Suppressor macrophage (primary cell): ENCODE measurements around the gene VSIR.

Experiments
- DNase-seq, 4 experiments: peaks; one replicate each; pipeline ENCODE4 v3.0.0-alpha.2; 2020 to 2022

The VSIR gene

DNA sequence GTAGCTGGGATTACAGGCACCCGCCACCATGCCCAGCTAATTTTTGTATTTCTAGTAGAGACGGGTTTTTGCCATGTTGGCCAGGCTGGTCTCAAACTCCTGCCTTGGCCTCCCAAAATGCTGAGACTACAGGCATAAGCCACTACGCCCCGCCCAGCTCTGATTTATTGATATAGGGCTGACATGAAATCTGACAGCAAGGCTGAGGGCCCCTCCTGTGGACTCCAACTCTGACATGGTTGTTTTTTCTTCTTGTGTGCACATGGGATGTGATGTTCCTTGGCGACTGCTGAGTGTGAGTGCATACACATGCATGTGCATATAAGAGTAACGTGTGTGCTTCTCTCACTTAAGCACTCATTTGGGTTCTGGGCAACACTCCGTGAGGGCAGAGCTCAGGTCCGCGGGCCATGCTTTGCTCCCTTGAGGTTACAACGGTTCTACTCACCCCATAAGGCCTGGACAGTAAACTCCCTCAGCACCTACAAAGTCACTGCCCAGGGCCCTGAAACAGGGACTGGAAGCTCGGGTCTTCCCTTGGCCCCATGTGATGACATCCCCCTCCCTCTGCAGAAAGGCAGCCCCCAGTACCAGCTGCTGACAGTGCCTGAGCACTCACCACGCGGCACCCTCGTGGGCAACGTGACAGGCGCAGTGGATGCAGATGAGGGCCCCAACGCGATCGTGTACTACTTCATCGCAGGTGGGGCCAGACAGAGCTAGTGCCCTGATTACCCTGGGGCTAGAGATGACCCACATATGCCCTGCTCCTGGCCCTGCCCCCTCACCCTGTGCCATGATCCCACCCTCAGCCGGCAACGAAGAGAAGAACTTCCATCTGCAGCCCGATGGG lies 33.6 kb upstream of the VSIR start:
- DNase-seq, result peak; percentile 33 to 49 (median 44)

DNA sequence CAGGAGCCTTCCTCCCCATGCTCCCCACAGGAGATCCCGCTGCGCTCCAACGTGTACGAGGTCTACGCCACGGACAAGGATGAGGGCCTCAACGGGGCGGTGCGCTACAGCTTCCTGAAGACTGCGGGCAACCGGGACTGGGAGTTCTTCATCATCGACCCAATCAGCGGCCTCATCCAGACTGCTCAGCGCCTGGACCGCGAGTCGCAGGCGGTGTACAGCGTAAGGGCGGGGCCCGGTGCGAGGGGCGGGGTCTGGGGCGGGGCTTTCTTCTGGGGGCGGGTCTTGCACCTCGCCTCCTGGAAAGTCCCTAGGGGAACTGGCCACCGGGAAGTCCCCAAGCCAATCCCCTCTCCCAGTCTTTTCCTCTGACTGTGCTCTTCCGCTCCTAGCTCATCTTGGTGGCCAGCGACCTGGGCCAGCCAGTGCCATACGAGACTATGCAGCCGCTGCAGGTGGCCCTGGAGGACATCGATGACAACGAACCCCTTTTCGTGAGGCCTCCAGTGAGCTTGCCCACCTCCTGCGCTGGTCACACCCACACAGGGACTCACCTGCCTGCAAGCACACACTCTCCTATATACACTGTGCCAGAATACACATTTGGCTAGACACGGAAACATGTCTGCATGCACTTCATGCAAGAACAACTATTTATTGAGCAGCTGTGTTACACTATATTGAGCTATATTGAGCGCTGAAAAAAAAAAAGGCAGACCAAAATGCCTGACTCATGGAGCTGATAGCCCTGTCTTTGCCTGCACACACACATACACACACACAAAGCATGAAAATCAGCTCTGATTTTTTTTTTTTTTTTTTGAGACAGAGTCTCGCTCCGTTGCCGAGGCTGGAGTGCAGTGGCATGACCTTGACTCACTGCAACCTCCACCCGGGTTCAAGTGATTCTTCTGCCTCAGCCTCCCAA lies 32.7 kb upstream of the VSIR start:
- peak; percentile 78 to 87 (median 85) for DNase-seq

DNA sequence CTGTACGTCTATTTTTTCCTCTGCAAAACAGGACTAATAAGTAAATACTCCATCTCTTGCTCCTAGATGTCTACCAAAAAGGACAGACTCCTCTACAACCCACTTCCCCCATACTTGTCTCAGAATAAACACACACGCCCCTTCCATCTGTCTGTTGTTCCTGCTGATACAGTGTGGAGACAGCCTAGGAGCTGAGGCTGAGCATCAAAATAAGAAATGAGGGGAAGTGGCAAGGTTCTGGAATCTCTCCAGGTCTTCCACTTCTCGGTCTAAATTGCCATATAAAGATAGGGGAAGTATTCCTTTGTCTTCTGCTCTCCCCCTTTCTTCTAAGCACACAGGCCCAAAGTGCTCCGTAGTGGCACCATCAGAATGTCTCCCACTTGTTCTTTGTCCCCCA lies 30.8 kb upstream of the VSIR start:
- peak; percentile 80 to 89 (median 83) for DNase-seq

DNA sequence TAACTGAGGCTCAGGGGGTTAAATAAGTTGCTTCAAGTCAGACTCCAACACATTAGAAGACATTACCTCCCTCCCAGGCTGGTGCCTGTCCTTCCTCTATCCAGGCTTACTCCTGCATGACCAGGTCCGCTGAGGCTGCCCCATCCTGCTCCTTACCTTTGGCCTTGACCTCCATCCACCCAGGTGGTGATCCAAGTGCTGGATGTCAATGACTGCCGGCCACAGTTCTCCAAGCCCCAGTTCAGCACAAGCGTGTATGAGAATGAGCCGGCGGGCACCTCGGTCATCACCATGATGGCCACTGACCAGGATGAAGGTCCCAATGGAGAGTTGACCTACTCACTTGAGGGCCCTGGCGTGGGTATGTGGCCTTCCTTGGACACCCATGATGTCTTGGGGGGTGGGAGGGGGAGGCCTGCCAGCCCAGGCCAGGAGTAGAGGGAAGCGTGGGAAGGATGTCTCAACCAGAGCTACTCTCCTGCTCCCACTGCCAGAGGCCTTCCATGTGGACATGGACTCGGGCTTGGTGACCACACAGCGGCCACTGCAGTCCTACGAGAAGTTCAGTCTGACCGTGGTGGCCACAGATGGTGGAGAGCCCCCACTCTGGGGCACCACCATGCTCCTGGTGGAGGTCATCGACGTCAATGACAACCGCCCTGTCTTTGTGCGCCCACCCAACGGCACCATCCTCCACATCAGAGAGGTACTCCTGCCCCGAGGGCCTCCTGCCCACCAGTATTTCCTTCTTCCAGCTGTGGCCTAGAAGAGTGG lies 29.6 kb upstream of the VSIR start:
- DNase-seq, result peak; percentile 20 to 39 (median 36)

DNA sequence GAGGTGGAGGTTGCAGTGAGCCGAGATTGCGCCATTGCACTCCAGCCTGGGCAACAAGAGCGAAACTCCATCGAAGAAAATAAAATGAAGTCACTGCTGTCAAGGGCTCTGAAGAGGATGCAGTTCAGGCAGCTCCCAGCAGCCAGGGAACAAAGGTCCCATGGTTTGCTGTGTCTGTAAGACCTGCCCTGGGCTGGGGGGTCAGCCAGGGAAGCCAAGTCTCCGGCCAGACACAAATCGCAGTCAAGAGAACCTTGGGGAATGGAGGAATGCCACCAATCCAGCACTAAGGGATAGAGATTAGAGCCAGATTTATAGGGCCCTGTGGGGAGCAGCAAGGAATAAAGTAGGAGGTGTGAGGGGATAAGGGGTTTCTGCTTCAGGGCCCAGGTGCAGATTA lies 28.9 kb upstream of the VSIR start:
- peak in 3 of 4 experiments; percentile 5 to 26 (median 13) for DNase-seq

DNA sequence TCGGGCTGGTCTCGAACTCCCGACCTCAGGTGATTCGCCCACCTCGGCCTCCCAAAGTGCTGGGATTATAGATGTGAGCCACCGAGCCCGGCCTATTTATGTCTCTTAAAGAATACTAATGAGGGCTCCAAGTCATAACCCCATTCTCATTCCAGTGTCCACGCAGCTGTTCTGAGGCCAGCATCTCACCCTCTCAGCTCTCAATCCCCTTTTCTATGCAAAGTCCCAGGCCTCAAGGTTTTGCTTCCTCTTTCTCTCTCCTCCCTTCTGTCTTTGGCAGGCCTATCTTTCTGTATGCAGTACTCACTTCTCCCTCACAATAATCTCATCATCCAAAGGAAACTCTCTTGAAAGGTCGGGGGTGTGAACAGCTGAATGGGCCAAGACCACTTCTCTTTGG lies 28.0 kb upstream of the VSIR start:
- peak; percentile 48 to 69 (median 54) for DNase-seq

DNA sequence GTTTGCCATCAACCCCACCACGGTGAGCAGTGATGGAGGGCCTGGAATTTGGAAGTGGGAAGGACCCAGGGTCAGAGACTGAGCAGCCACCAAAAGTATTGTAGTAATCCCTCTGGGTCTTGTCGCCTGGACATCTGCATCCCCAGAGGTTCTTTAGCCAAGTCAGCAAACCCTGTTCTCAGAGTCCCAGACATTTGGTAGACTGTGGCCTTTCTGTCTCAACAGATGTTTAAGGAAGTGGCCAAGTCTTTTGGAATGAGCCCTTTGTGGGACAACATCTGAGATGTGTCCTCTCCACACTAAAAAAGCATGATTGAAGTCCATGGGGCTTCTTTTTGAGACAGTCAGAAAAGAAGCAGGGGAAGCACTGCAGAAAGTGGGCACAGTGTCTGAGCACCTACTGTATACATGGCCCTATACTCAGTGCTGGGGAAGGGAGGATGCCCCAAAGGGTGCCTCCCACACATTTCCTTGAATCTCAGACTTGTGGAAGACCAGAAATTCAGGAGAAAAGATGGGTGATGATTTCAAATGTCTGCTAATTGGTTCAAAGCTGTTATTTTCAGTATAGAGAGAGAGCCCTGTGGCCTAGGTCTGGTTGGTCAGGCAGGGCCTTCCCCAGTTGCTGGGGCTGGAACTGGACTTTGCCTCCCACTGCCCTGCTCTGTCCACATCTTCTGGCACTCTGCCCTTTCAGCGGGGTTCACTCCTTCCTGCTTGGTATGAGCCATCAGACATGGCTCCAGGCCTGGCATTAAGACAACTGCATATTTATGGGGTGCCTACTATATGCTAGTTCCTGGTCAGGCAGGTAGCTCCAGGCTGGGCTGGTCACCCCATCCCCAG lies 26.5 kb upstream of the VSIR start:
- peak; percentile 54 to 77 (median 64) for DNase-seq

DNA sequence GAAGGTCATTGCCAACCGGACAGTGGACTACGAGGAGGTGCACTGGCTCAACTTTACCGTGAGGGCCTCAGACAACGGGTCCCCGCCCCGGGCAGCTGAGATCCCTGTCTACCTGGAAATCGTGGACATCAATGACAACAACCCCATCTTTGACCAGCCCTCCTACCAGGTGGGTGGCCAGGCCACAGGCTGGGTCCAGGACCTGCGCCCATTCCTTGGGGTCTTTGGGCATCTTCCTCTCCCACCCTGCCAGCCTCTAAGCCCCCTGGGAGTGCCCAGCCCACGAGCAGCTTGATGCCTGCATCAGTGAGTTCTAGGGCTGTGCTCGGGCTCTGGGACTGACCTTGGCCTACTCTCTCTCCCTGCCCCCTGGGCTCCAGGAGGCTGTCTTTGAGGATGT lies 25.8 kb upstream of the VSIR start:
- peak in 1 of 4 experiments; percentile 21 for DNase-seq

DNA sequence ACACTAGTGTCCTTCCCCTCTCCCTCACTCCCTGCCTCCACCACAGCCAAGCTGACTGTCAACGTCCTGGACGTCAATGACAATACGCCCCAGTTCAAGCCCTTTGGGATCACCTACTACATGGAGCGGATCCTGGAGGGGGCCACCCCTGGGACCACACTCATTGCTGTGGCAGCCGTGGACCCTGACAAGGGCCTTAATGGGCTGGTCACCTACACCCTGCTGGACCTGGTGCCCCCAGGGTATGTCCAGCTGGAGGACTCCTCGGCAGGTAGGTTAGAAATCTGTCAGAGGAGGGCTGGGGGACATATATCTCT lies 24.9 kb upstream of the VSIR start:
- DNase-seq, result no peak

DNA sequence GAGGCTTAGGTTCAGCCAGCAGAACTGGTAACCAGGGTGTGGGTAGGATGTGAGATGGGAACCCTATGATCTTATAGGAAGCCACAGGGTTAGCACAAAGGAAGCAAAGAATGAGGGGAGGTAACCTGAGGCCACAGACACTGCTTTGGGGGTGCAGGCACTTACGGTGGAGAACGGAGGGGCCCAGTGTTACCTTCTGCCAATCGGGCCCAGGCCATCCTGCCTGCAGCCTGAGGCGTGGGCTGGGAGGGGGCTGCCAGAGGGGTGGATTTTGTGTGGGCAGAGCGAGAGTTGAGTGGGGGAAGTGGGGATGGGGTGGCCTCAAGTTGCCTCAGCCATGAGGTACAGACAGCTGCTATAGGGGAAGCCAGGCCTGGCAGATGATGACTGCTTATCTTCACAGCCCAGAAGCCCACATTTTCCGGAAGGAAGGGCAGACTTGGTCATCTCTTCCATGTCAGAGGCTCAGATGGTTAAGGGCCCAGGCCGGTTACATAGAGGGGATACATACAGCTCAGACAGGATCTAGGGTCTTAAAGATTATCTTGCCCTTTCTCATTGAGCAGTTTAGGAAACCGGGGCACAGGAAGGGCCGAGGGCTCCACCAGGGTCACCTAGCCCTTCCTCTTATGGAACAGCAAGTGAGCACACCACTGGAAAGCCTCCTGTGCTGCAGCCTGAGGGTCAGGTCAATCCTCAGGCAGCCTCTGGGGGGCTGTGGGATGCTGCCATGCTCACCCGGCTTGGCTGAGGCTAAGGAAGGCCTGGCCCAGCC lies 24.4 kb upstream of the VSIR start:
- peak; percentile 67 to 84 (median 78) for DNase-seq

DNA sequence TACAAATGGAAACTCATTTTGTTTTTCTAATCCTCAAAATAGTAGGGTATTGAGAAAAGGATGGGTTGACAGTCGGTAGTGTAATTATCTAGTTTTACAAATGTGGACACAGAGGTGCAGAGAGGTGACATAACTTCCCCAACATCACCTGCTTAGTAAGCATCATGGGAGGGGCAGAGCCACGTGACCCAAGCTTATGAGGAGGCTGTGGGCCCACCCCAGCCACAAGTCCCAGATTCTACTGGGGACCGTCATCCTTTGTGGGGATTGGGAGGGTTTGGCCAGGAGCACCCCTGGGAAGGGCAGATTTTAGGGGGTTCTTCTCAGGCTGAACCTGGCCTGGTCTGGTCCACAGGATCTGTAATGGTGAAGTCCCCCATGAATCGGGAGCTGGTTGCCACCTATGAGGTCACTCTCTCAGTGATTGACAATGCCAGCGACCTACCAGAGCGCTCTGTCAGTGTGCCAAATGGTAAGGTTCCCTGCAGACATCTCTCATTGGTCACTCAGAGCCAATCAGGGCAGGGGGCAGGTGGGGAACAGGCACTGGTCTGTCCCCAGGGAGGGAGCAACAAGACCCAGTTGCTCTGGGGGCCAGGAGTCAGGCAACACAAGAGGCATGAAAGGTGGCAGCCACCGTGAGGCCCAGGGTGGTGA lies 23.6 kb upstream of the VSIR start:
- peak in 1 of 4 experiments; percentile 40 for DNase-seq

DNA sequence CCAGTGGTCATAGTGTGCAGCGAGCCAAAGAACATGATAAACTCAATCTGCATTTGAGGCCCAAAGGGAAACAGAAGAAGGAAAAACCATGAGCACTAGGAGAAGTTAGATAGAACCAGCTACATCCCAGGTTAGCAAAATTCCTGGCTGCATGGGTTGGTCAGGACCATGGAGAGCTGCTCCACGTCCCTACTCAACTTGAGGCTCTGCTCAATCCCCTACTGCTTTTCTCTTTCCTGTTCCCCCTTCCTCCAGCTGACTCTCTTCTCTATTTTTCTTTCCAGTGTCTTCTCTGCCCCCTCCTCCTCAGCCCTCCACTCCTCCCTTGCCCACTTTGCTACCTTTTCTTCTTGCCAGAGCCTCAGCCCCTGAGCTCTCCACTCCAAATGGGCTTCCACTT lies 21.9 kb upstream of the VSIR start:
- DNase-seq, result peak; percentile 36 to 66 (median 54)

DNA sequence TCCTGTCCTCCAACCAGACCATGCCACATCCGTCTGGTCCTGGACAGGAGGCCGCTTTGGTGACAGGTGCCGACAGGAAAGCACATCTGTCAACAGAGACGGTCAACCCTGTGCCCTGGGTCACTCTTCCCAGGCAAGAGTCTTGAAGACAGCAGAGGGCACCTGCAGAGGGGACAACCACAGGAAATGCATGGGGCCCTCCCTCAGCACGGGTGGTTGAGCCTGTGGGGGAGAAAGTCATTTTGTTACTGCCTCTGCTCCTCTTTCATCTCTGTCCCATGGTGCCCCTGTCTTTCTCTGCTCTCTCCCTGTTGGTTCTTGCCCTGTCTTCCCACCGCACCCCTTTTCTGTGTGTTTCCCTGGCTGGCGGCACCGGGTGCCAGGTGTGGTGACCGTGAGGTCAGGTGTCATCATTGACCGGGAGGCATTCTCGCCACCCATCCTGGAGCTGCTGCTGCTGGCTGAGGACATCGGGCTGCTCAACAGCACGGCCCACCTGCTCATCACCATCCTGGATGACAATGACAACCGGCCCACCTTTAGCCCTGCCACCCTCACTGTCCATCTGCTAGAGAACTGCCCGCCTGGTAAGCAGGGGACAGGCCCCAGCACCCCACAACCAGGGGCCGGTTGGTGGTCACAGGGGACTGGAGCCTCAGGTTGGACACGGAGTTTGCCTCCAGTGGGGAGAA lies 17.6 kb upstream of the VSIR start:
- DNase-seq, result no peak

DNA sequence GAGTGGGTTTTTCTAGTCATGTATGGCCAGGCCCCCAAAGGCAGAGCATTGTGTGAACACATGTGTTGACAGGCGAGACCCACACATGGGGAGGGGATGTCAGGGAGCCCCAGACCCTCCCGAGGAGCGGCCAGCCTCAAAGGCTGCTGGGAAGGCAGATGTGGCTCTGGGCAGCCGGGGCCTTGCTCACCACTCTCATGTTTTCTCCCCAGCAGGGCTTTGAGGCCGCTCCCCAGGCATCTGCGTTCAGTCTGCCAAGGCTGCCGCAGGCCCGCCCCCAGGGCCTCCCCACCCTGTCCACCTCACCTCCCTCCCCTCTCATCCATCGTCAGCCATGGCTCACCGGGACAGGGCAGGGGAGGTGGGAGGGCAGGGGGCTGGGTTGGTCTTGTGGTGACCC lies 16.6 kb upstream of the VSIR start:
- no peak for DNase-seq

DNA sequence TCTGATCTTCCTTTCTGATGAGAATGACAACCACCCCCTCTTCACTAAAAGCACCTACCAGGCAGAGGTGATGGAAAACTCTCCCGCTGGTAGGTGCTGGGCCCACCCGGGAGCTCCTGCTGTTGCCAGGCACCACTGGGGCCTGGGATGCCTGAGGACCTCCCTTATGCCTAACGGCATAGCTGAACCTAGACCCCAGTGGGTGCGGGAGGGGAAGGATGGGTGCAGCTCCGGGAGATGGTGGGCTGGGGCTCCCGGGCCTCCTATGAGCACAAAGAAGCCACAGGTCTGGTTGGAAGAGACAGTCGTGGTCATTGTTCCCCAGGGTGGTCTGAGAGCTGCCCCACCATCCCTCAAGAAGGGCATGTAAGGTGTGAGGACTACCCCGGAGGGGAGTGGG lies 15.6 kb upstream of the VSIR start:
- DNase-seq, result no peak

DNA sequence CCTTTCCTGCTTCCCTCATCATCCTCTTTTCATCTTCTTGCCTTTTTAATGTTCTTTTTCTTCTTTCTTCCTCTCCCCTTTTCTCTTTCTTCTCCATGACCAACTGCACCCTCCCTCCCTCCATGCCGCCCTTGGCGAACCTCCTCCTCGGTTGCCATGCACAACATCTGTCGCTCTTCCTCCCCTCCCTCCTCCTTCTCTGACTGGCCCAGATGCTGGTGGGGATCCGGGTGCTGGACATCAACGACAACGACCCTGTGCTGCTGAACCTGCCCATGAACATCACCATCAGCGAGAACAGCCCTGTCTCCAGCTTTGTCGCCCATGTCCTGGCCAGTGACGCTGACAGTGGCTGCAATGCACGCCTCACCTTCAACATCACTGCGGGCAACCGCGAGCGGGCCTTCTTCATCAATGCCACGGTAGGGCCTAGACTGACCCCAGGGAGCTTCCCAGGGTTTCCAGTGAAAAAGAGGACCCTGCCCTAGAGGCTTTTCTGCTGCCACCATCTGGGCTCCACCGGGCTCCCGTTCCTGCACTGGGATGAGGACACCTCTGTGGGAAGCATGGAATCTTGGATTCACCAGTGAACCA lies 11.5 kb upstream of the VSIR start:
- DNase-seq, result no peak

DNA sequence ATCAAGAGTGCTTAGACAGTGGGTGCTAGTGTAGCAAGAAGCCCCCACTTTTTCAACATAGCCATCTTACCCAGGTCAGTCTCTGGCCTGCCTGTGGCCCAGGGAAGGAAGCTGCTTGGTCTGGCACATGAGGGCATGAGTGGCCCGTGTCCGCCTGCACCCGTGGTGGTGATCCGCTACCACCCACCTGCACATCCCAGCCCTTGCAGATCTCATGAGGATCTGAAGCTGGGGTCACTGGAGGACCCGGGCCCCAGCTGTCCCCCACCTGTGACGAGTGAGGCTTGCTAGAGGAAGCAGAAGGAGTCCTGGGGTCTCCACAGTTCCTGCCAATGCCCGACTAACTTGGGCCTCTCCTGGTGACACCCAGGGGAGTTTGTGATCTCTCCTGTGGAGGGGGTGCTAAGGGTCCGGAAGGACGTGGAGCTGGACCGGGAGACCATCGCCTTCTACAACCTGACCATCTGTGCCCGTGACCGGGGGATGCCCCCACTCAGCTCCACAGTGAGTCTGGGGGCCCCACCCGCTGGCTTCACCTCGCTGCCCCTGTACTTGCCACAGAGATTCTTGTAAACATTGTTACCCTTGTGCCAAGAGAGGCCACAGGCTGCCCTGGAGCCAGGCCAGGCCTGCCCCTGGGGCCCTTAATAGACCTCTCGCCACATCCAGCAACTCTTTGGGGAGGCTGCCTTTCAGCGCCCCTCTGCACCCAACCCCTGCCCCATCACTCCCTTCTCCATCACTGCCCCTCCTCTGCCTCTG lies 10.8 kb upstream of the VSIR start:
- DNase-seq, result no peak

DNA sequence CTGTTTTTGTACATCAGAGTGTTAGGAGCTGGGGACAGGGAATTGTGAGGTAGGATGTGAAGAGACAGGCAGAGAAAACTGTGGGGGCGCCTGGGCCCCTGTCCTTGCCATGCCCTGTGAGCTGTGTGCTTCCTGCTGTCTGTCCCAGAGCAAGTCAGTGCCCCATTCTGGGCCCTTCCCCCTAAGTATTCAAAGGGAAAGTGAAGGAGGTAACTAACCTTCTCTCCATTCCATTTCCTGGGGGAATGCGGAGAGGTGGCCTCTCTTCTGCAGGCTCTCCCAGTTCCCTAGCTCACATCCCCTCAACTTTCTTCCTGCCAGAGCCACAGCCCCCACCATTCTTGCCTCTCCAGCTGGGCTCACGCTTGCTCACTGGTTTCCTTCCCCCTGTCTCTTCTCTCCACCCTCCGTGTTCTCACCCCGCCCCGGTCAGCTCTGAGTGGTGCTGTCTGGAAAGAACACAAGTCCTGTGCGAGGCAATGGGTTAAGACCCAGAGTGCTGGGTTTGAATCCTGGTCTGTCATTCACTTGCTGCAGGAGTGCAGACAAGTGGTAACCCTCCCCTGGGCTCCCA lies 9.7 kb upstream of the VSIR start:
- DNase-seq, result peak in 3 of 4 experiments; percentile 47 to 69 (median 69)
